Measurements from ENCODE around the gene TMEM182. TPM values are rescaled to one million over a fixed set of nuclear protein-coding genes. Genes with fewer than 3 reads are reported as not detected.

TMEM182 gene
- polyA plus RNA-seq, 1 donor from 2014 or later, result 3.8 TPM

GRCh38 chr2:102839668-102840388, 78.0 kb downstream of the TMEM182 start:
- no peaks in the 10 kb centered on the region for H4K20me1 ChIP-seq (ENCODE audit: insufficient read depth)
- H3K4me3 ChIP-seq (ENCODE audit: low read length), result no peak overlapping the region
- H3K27ac ChIP-seq (ENCODE audit: low read length), result no peak overlapping the region
- H3K4me2 ChIP-seq (ENCODE audit: low read length), result no peak overlapping the region
- H3K9me3 ChIP-seq (ENCODE audit: low read length), result no peaks in the 10 kb centered on the region
- no peaks in the 10 kb centered on the region for H3K9me2 ChIP-seq (ENCODE audit: insufficient read depth, low read length)
- H3K79me2 ChIP-seq (replicated peaks; ENCODE audit: insufficient read depth, low read length), result no peaks in the 10 kb centered on the region
- no peak overlapping the region for H3K9ac ChIP-seq (ENCODE audit: low read length)
- no peaks in the 10 kb centered on the region for H3K36me3 ChIP-seq (ENCODE audit: insufficient read depth, low read length)
- H2AFZ ChIP-seq (ENCODE audit: low read depth, low read length), result no peak overlapping the region
- TF ChIP-seq POLR2AphosphoS5 (IDR thresholded peaks at IDR 0.05) (no peak), CTCF (IDR thresholded peaks at IDR 0.05; ENCODE audit: poor library complexity, severe bottlenecking) (peak; percentile 85), RAD21 (conservative IDR thresholded peaks at IDR 0.05) (peak; percentile 76), SMC3 (conservative IDR thresholded peaks at IDR 0.05; ENCODE audit: poor library complexity) (peak; percentile 77)
- H3K27me3 ChIP-seq (ENCODE audit: insufficient read depth, low read depth, low read length), result no peaks in the 10 kb centered on the region
- no peaks in the 10 kb centered on the region for H3F3A ChIP-seq (ENCODE audit: insufficient read depth, low read length, poor library complexity, severe bottlenecking)

GRCh38 chr2:102841107-102841840, 79.4 kb downstream of the TMEM182 start:
- TF ChIP-seq EP300 (conservative IDR thresholded peaks at IDR 0.05; ENCODE audit: poor library complexity, severe bottlenecking), result no peak
- TF ChIP-seq CTCF (IDR thresholded peaks at IDR 0.05; ENCODE audit: poor library complexity, severe bottlenecking), result peak; percentile 66
- peak; percentile 54 for TF ChIP-seq SMC3 (conservative IDR thresholded peaks at IDR 0.05; ENCODE audit: poor library complexity)
- TF ChIP-seq RAD21 (conservative IDR thresholded peaks at IDR 0.05), result peak; percentile 57
- Histone ChIP-seq H3K9me3 (ENCODE audit: low read length) (no peaks in the 10 kb centered on the region), H3K36me3 (ENCODE audit: insufficient read depth, low read length) (no peaks in the 10 kb centered on the region), H2AFZ (ENCODE audit: low read depth, low read length) (no peak overlapping the region), H3K79me2 (replicated peaks; ENCODE audit: insufficient read depth, low read length) (no peaks in the 10 kb centered on the region), H4K20me1 (ENCODE audit: insufficient read depth) (no peaks in the 10 kb centered on the region), H3K4me3 (ENCODE audit: low read length) (peak overlapping the region; percentile 44), H3K27me3 (ENCODE audit: insufficient read depth, low read depth, low read length) (no peaks in the 10 kb centered on the region), H3F3A (ENCODE audit: insufficient read depth, low read length, poor library complexity, severe bottlenecking) (no peaks in the 10 kb centered on the region), H3K4me2 (ENCODE audit: low read length) (peak overlapping the region; percentile 43), H3K27ac (ENCODE audit: low read length) (peak overlapping the region; percentile 34), H3K9me2 (ENCODE audit: insufficient read depth, low read length) (no peaks in the 10 kb centered on the region), H3K9ac (ENCODE audit: low read length) (peak overlapping the region; percentile 27)

GRCh38 chr2:102843764-102844443, 82.1 kb downstream of the TMEM182 start:
- Histone ChIP-seq H3K27me3 (ENCODE audit: insufficient read depth, low read depth, low read length) (no peaks in the 10 kb centered on the region), H4K20me1 (ENCODE audit: insufficient read depth) (no peaks in the 10 kb centered on the region), H2AFZ (ENCODE audit: low read depth, low read length) (no peak overlapping the region), H3K4me3 (ENCODE audit: low read length) (no peak overlapping the region), H3F3A (ENCODE audit: insufficient read depth, low read length, poor library complexity, severe bottlenecking) (no peaks in the 10 kb centered on the region), H3K36me3 (ENCODE audit: insufficient read depth, low read length) (no peaks in the 10 kb centered on the region), H3K27ac (ENCODE audit: low read length) (no peak overlapping the region), H3K9ac (ENCODE audit: low read length) (no peak overlapping the region), H3K79me2 (replicated peaks; ENCODE audit: insufficient read depth, low read length) (no peaks in the 10 kb centered on the region), H3K9me3 (ENCODE audit: low read length) (no peaks in the 10 kb centered on the region), H3K4me2 (ENCODE audit: low read length) (no peak overlapping the region), H3K9me2 (ENCODE audit: insufficient read depth, low read length) (no peaks in the 10 kb centered on the region)
- TF ChIP-seq POLR2AphosphoS5 (IDR thresholded peaks at IDR 0.05) (no peak), EZH2 (IDR thresholded peaks at IDR 0.05; ENCODE audit: borderline replicate concordance, insufficient read depth, low read length, poor library complexity, severe bottlenecking) (no peak), TAF1 (IDR thresholded peaks at IDR 0.05; ENCODE audit: low read depth) (no peak), EP300 (conservative IDR thresholded peaks at IDR 0.05; ENCODE audit: poor library complexity, severe bottlenecking) (no peak), RAD21 (conservative IDR thresholded peaks at IDR 0.05) (no peak), MXI1 (conservative IDR thresholded peaks at IDR 0.05; ENCODE audit: poor library complexity, severe bottlenecking) (no peak), CTCF (IDR thresholded peaks at IDR 0.05; ENCODE audit: poor library complexity, severe bottlenecking) (no peak)

Measured in neural cell (in vitro differentiated cells).